Measurements from ENCODE around the gene TMEM170A.

Gene TMEM170A

DNA sequence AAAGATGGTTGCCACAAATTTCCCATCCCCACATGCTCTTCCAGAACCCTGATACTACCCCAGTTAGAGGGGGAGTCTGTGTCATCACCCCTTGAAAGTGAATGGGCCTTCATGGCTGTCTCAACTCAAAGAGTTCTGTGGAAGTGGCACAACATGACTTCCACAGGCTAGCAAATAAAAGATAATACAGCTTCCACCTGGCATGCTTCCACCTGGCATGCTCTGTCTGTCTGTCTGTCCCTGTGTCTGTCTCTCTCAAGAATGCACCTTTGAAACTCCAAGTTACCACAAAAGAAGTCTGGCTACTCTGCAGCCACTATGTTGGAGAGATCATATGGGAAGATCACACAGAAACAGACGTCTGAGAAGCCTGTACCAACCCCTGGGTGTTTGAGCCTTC is 66.2 kb downstream of the TMEM170A start:
- no peak for DNase-seq

DNA sequence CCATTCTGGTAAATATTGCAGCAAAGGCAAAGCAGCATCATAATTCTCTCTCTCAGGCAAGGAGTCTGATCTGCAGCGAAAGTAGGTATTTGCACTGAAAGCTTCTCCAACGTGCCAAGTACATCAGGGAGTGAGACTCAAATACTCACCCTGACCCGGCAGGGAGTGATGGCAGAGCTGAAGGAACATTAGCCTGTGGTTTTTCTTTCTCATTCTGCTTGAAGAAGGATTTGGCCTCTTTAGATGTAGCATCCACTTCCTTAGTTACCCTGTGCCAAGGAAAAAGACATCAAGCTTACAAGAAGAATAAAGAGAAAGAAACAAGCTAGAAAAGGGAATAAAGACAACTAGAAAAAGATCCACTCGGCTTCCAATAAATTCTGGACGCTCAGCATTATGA is 69.5 kb downstream of the TMEM170A start:
- no peak for DNase-seq

All from cortex of kidney (tissue), 1 donor.